Superior temporal gyrus (tissue), 1 donor: ENCODE measurements around the gene ADAMTS9.

ENCODE experiments used
- DNase-seq: peaks from one replicate; pipeline ENCODE4 v3.0.0-alpha.2; 2016; ENCODE audit errors: extremely low spot score

The ADAMTS9 gene

GRCh38 chr3:64687781-64688604 lies at the start of gene ADAMTS9:
TSS of gene ADAMTS9 (minus strand) at chr3:64688000. CDS start at chr3:64687657, 343 bp downstream.
- DNase-seq = no peak

- DNase-seq = no peak
Measured at GRCh38 chr3:64732576-64732975, 44.8 kb upstream of the ADAMTS9 start.

- DNase-seq = no peak
Measured at GRCh38 chr3:64730681-64731080, 42.9 kb upstream of the ADAMTS9 start.

- no peak for DNase-seq
Measured at GRCh38 chr3:64728994-64729393, 41.2 kb upstream of the ADAMTS9 start.

- no peak for DNase-seq
Measured at GRCh38 chr3:64728428-64728827, 40.6 kb upstream of the ADAMTS9 start.

- no peak for DNase-seq
Measured at GRCh38 chr3:64726414-64727090, 38.8 kb upstream of the ADAMTS9 start.

GRCh38 chr3:64718976-64719375 lies 31.2 kb upstream of the ADAMTS9 start:
- DNase-seq = no peak

GRCh38 chr3:64717872-64718613 lies 30.2 kb upstream of the ADAMTS9 start:
- DNase-seq = no peak

- DNase-seq = no peak
Measured at GRCh38 chr3:64717411-64717810, 29.6 kb upstream of the ADAMTS9 start.

- no peak for DNase-seq
Measured at GRCh38 chr3:64716110-64716710, 28.4 kb upstream of the ADAMTS9 start.

GRCh38 chr3:64715211-64715982 lies 27.6 kb upstream of the ADAMTS9 start:
- DNase-seq = no peak

- DNase-seq = no peak
Measured at GRCh38 chr3:64708456-64708855, 20.7 kb upstream of the ADAMTS9 start.

- no peak for DNase-seq
Measured at GRCh38 chr3:64705946-64706345, 18.1 kb upstream of the ADAMTS9 start.

- DNase-seq = no peak
Measured at GRCh38 chr3:64696896-64697295, 9.1 kb upstream of the ADAMTS9 start.

GRCh38 chr3:64694114-64694513 lies 6.3 kb upstream of the ADAMTS9 start:
- no peak for DNase-seq

GRCh38 chr3:64693031-64693430 lies 5.2 kb upstream of the ADAMTS9 start:
- no peak for DNase-seq

GRCh38 chr3:64691051-64691450 lies 3.3 kb upstream of the ADAMTS9 start:
- DNase-seq = no peak

GRCh38 chr3:64687086-64687780 lies 567 bp downstream of the ADAMTS9 start:
- DNase-seq = no peak

- DNase-seq = no peak
Measured at GRCh38 chr3:64686446-64686908, 1.3 kb downstream of the ADAMTS9 start.

GRCh38 chr3:64685800-64686445 lies 1.9 kb downstream of the ADAMTS9 start:
- peak; percentile 39 for DNase-seq
